GM21360 (cell line): Measurements from ENCODE around the gene FOXL2NB.
"Not testable (repeated sequence)": the region's sequence is repeated elsewhere in the genome, so short reads cannot be mapped to it uniquely, and the experiment has no call there.

Source experiments
- ATAC-seq: cut with Tn5 transposase; IDR thresholded peaks from one replicate; pipeline ENCODE4 v1.9.1; 2021; ENCODE audit warnings: mild to moderate bottlenecking, moderate library complexity; ENCODE audit not compliant: unreplicated experiment

FOXL2NB gene

DNA sequence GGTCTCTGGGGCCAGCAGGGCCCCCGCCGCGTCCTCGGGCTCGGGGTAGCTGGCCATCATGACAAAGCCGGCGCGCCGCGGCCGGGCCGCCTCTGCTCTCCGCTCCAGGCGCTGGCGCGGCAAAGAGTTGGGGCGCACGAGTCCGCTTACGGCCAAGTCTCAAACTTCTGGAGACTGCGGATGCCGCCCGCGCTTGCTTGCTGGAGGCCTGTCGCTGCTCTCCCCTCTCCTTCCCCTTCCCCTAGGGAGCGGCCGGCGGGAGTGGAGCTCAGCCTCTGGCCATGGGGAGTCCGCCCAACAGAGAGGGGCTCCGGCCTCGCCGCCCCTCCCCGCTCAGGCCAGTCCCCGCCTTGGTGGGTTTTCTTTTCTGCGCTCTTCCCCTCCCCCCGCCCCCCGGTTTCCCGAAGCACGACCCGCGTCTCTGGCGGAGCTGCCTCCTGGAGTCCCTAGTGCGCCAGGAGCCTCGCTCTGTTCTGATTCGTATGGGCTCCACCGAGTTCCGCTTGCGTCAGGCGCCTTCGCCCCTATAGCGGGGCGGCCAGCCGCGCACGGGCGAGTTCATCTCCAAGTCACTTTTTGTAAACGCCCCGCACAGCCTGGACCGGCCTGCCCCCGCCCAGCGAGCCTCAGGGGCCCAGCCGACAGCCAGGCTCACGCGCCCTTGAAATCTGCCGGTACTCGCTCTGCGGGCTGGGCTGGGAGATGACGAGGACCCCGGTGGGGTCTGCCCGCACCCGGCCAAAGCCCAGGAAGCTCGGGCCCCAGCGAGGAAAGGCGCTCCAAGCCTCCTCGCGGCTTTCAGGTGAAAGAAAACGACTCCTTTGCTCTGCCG is at the start of gene FOXL2NB, which contains the start of gene FOXL2:
Gene FOXL2NB, plus strand, starts transcription at position 555 of the 832 bp plus-strand sequence. Its CDS starts 148 bp downstream, at position 703.
Gene FOXL2, minus strand, starts transcription at position 475 of the 832 bp plus-strand sequence. Its CDS starts 415 bp downstream, at position 60.
- ATAC-seq = no peak

DNA sequence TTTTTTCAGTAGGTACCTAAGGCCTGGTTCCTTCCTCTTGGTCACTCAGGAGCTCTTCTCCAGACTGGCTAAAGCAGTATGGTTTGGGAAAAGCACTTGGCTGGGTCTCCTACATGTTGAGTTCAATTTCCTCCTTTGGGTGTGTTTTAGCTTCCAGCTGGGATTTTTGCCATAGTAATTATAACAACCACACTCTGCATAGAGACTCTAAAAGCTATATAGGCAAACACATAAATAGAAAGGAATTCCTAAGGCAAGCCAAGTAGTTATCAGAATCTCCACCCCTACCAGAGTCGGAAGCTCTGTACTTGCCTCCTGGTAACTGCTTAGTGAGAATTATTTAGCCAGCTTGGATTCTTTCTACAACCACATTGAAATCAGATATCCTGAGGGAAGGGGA is 48.7 kb upstream of the FOXL2NB start:
- no peak for ATAC-seq

DNA sequence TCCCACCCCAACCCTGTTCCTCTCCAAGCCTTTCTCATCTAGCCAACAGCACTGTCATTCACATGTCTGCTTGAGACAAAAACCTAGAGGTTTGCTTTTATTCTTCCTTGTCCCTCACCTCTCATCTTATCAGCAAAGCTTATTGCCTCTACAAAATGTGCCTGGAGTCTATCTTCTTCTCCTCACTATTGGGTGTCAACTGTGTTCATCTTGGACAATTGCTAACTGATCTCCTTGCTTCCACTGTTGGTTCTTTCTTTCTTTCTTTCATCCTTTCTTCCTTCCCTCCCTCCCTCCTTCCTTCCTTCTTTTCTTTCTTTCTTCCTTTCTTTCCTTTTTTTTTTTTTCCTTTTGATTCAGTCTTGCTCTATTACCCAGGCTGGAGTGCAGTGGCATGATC is 48.3 kb upstream of the FOXL2NB start:
- no peak for ATAC-seq

DNA sequence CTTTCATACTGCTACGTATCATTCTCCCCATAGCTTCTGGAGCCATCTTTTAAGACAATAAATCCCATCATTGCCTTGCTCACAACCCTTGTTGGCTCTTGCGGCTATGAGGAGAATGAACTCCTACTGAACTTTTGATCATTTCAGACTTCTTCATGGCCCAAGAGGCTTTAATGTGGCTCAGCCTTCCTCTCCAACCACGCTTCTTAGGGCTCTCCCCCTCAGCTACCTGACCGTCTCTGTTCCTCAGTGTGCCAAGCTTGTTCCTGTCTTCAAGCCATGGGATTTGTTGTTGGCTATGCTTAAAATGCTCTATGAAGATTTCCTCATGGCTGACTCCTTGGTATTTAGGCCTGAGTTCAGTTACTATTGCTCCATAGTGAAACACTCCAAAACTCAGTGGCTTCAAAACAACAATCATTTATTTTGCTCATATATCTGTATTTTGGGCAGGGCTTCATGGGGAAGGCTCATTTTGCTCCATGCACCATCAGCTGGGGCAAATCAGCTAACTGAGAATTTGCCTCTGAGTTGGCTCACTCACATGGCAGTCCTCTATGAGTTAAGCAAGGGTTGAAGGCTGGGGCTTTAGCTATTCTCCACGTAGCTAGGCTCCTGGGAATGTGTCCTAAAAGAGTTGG is 47.5 kb upstream of the FOXL2NB start:
- ATAC-seq = no peak

DNA sequence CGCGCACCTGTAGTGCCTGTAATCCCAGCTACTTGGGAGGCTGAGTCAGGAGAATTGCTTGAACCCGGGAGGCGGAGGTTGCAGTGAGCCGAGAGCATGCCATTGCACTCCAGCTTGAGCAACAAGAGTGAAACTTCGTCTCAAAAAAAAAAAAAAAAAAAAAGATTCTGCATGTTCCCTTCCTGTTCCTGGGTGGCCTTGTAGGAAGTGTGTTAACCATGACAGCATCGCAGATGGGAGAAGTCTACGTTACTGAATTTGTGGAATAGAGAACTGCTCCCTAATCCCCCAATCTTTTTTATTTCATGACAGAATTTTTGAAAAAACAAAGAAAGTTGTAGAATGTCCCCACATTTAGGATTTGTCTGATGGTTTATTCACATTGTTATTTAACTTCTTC is 45.5 kb upstream of the FOXL2NB start:
- no peak for ATAC-seq

DNA sequence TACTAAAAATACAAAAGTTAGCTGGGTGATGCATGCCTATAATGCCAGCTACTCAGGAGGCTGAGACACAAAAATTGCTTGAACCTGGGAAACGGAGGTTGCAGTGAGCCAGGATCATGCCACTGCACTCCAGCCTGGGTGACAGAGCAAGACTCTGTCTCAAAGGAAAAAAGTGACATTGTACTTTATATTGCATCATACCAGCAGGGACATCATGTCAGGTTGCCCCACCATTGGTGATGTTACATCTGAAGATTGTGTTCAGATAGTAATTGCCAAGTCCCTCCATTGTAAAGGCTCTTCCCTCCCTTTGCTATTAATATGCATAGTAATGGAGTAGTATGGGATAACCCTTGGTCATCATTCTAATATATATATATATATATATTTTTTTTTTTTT is 44.8 kb upstream of the FOXL2NB start:
- ATAC-seq = no peak

DNA sequence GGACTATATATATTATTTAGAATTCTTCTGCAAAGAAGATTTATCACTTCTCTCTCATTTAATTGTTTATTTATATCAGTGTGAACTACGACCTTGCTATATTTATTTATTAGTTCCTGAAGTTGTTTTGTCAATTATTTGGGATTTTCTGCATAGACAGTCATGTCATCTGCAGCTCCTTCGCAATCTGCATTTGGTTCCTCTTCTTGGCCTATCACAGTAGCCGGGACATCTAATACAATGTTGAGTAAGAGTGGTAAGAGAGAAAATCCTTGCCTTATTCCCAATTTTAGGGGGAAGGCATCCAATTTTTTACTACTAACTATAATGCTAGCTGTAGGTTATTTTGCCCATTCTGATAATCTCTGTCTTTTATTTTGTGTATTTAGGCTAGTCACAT is 39.5 kb upstream of the FOXL2NB start:
- no peak for ATAC-seq

DNA sequence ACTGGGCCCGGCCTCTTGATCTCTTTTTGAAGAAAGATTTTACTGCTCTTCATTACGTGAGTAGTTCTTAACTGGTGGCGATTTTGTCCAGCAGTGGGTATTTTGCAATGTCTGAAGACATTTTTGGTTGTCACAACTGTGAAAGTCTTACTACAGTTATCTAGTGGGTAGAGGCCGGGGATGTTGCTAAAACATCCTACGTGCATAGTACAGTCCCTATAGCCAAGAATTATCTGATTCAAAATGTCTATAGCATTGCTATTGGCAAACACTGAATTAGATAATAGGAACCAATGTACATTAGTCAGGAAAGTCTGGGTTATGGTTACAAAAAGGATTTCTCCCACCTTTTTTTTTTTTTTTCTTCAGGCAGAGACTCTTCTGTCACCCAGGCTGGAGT is 38.2 kb upstream of the FOXL2NB start:
- no peak for ATAC-seq

DNA sequence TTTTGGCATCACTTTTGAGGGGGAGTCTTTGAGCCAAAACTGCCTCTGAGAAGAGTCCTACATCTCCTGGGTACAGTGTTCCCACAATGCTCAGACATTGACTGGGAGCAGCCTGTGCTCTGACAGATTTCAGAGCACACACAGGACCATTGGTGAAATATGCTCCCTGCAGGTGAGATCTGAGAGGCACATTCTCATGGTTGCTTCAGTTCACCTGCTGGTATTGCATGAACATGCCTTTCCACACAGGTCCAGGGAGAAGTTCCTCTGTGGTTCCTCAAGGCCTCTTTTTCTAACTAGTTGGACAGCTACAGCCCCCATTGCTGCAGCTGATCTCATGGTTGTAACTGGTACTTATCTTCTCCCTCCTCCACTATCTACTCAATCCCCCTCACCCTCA is 37.1 kb upstream of the FOXL2NB start:
- no peak for ATAC-seq

DNA sequence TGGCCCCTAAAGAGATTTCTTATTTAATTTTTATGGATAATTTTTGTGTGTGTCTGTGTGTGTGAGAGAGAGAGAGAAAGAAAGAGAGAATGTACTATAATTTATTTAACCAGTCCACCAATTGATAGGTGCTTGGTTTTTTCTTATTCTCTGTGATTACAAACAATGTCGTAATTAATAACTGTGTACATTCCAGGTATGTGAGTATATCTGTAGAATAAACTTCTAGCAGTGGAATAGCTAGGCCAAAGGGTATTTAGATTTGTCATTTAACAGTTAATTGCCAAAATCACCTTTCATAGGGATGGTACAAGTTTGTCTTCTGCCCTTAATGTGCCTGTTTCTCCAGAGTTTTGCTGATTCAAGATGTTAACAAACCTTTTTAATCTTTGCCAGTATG is 35.4 kb upstream of the FOXL2NB start:
- no peak for ATAC-seq

DNA sequence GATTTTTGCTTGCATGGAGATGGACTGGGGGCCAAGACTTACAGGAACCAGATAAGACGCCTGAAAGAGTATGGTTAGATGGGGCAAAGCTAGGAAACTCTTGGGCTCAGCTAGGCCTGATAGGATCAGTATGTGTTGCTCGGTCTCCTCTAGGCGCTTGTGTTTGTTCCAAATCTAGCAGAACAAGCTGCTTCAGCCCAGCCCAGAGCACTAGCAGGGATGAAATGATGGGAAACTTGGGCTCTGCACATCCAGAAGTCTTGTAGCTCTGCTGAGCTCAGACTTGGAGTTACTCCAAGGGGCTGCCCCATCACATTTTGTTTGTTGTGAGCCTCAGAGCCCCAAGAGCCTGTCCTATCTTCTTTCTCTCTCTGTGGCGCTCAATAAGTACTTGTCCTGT is 34.8 kb upstream of the FOXL2NB start:
- ATAC-seq = no peak

DNA sequence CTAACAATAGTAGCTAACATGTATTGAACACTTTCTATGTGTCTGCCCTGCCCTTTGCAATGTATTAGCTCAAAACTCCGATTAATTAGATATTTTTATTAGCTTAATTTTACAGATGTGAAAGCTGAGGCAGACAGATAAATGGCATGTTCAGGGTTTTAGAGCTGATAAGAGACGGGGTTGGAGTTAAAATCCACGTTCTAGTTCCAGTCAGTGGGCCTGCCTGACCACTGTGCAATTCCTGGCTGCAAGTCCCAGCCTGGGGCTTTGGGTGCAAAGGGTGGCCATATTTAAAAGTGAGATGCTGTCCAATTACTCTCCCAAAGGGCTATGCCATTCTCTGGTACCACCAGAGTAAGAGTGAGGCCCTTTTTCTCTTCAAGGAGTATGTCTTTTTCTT is 33.3 kb upstream of the FOXL2NB start:
- no peak for ATAC-seq

DNA sequence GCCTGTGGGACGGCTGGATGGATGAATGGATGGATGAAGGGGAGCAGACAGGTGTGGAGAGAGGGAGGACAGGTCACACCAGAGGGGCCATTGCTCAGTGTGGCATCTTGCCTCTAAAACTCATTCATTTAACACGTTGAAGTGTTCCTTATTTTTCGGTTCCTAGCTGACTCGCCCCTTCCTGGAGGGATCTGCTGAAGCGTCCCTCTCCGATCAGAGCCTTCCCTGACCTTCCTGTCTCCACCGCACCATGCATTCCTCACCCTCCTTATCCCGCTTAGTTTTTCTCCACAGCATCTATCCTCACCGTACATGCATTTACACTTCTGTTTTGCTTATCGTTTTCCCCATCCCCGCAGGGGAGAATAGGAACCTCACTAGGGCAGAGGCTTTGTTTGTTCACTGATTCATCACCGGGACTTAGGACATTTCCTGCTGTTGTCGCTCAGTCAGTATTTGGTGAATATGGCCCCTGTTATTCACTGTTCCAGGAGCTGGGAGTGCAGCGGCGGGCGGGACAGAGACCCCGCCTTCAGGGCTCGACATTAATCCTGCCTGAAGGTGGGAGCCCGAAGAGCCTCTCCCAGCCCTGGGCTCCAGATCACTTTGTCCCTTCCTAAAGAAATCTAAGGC is 32.0 kb upstream of the FOXL2NB start:
- ATAC-seq = peak; percentile 15

DNA sequence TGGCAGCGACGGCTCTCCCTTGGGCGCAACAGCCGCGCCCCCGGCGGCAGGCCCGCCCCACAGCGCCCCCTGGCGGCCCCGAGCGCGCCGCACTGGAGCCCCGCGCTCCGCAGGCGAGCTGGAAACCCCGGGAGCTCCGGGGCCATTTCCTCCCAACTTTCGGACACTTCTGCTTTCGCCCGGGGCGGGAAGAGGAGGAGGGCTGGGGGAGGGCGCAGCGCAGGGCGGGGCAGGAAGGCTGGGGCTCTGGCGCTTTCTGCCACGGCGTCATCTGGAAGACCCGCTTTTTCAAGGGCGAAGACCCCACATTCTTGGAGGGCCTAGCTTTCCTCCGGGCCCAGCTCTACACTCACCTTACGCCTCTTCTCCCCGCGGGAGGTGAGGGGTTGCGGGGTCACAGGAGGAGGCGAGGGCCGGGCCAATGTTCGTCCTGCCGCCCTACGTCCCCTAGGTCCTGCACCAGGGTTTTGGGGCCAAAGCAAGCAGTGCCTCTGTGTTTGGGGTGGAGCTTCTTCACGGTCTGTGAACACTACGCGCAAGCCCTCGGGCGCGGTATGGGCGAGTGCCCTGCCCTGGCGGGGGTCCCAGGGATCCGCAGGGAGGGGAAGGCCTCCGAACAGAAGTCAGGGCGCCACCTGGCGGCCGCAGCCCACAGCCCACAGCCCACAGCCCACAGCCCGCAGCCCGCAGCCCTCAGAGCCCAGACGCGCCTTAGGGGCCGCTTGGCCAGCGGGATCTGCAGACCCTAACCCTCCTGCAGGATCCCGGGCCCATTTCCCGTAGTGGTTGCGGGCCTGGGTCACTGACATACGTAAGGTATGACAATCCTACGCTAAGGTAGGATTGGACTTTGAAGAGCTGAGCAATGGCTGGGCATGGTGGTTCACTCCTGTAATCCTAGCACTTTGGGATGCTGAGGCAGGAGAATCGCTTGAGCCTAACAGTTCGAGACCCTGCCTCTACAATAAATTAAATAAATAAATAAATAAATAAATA is 31.2 kb upstream of the FOXL2NB start:
- ATAC-seq = peak; percentile 85

DNA sequence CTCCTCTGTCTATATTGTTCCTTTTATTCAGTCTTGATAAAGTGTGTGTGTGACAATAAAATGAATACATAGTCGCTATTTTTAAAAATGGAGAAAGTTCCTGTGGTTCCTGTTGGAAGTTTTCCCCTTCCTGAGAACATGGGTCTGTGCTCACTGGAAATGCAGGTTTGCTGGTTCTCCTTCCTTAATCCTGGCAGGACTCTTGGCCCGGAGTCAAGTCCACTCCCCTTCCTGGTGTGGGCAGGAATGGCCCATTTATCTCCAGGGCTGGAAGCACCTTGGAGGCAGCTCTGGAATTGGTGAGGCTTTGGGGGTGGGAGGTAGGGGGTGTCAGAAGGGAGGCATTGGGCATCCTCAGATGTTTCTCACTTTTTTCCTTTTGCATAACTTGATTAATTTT is 30.2 kb upstream of the FOXL2NB start:
- ATAC-seq = no peak

DNA sequence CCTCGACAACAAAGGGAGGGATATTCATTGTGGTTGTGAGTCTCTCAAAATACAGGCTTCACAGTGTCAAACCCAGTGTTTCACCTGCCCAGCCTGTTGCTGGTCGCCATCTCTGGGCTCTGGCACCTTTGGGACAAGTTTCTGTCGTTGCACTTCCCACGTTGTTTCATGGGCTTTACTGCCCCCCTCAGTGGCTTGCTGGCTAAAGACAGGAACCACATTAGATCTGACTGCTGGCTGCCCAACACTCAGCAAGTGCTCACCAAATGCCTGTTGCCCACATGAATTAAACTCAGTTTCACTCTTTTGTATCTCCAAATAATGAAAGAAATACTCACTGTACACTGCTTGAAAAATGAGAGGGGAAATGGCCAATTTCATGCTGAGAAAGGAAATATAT is 27.7 kb upstream of the FOXL2NB start:
- ATAC-seq = no peak

DNA sequence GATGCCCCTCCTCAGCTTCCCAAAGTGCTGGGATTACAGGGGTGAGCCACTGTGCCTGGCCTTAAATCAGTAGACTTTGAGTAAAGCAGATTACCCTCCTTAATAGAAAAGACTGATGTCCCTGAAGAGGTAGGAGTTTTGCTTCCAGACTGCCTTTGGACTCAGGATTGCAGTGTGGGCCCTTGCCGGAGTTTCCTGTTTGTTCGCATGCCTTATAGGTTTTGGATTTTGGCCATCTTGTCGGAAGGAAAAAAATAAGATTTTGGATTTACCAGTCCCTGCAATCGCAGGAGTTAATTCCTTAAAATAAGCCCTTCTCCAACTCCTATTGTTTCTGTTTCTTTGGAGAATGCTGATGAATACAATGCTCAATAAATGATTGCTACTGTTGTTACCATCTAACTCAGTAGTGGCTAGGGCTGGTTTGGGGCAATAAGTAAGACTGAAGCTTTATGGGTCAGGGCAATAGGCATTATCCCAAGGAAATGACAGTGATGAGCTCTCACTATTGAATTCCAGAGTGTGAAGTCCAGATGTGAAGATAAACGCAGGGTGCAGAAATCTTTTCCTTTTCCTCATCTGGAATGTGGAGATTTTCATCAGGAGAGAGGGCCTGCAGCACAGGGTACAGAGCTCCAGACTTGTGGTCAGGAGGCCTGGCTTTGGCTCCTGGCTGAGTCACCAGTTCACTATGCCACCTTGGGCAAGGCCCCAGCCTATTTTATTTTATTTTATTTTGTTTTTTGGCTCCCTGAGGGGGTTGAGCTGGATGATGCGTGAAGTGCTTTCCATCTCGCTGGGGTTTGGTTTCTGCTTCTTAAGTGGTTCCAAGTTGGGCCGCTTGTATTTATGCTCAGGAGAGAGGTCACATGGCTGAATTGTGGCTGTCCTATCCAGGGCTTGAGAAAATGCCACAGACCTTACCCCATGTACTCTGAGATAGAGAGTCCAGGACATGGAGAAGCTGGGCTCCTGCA is 25.4 kb upstream of the FOXL2NB start:
- no peak for ATAC-seq

DNA sequence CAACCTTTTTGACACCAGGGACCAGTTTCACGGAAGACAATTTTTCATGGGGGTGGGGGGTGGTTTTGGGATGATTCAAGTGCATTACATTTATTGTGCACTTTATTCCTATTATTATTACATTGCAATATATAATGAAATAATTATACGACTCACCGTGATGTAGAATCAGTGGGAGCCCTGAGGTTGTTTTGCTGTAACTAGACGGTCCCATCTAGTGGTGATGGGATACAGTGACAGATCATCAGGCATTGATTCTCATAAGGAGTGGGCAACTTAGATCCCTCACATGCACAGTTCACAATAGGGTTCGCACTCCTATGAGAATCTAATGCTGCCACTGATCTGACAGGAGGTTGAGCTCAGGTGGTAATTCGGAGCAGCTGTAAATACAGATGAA is 24.6 kb upstream of the FOXL2NB start:
- not testable (repeated sequence) for ATAC-seq

DNA sequence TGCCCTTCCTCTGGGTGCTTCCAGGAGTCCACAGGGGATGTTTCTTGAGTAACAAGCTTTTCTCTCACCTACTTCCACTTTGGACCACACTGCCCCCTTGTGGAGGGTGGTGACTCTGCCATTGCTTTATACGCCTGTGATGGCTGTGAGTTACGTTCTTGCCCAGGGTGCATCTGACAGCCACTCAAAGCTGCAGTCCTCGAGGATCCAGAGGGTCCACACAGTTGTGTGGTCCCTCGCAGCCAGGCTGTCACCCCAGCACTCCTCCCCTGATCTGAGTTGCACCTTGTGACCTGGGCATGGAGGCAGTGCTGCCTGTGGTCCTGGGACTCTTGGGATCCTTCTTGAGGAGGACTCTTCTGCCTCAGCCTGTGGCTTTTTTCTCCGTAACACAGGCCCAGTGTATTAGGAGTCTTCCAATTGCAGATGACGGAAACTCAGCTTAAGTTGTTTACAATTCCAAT is 23.5 kb upstream of the FOXL2NB start:
- ATAC-seq = peak; percentile 89
